Small intestine (tissue), 7 donors: ENCODE measurements around the gene PAPOLB. TPM values are rescaled to one million over a fixed set of nuclear protein-coding genes. Genes with fewer than 3 reads are reported as not detected.

Experiments
- DNase-seq, 2 donors: peaks; one replicate each; pipeline versions ENCODE4 v3.0.0 to v3.0.0-alpha.2; 2013
- FAIRE-seq: peaks from 2 replicates; lab custom pipeline; 2012; peaks lifted over from hg19 to GRCh38; lab: Jason Lieb, UNC
- H3K27ac ChIP-seq, 3 donors: one replicate each; pipeline ENCODE4 v1.5.1; 2013; ENCODE audit warnings: low read length in 2 of 3, mild to moderate bottlenecking in 2 of 3, control low read depth in 1 of 3, inconsistent platforms in 1 of 3, low read depth in 1 of 3, moderate library complexity in 1 of 3
- H3K27me3 ChIP-seq, 3 donors: one replicate each; pipeline ENCODE4 v1.6.1; 2013; ENCODE audit warnings: low read length in 3 of 3, inconsistent platforms in 1 of 3; ENCODE audit not compliant: control insufficient read depth in 3 of 3, insufficient read depth in 3 of 3
- H3K36me3 ChIP-seq, 3 donors: one replicate each; pipeline ENCODE4 v1.6.1; 2013; ENCODE audit warnings: low read length in 3 of 3, inconsistent platforms in 1 of 3, low read depth in 1 of 3, mild to moderate bottlenecking in 1 of 3, moderate library complexity in 1 of 3; ENCODE audit not compliant: control insufficient read depth in 3 of 3, insufficient read depth in 2 of 3
- H3K4me1 ChIP-seq, 3 donors: one replicate each; pipeline ENCODE4 v1.6.1; 2013; ENCODE audit warnings: low read length in 2 of 3, inconsistent platforms in 1 of 3, low read depth in 1 of 3, mild to moderate bottlenecking in 1 of 3, moderate library complexity in 1 of 3; ENCODE audit not compliant: control insufficient read depth in 3 of 3, insufficient read depth in 2 of 3
- H3K4me3 ChIP-seq, 3 donors: one replicate each; pipeline ENCODE4 v1.5.1; 2013; ENCODE audit warnings: low read length in 3 of 3, control low read depth in 1 of 3, inconsistent platforms in 1 of 3, low read depth in 1 of 3, mild to moderate bottlenecking in 1 of 3, moderate library complexity in 1 of 3
- H3K9me3 ChIP-seq, 2 donors: one replicate each; pipeline ENCODE4 v1.6.1; 2013; ENCODE audit warnings: low read depth in 1 of 2, low read length in 1 of 2; ENCODE audit not compliant: control insufficient read depth in 2 of 2, insufficient read depth in 1 of 2
- WGBS, 3 donors: extraction: QIAGEN DNeasy Blood & Tissue Kit; methylation state at CpG; one replicate each; pipeline ENCODE4 v1.1.7; 2013; 5-methylcytosine and 5-hydroxymethylcytosine counted together
- polyA plus RNA-seq, 4 donors: library from polyadenylated mRNA; stranded (reverse) in 3 of 4; unstranded in 1 of 4; fragments of 200-250 nt in 3 of 4; fragments of 120-200 nt in 1 of 4; gene quantifications; one replicate each; pipeline versions ENCODE4 v1.2.1 to v1.2.3, GENCODE V29; 2013
- donor health status: healthy with polysubstance abuse.
- donor health status: control.
- donor health status: control.
- donor health status: Bipolar disorder and iron deficiency.
- donor health status: healthy.

The PAPOLB gene
- polyA plus RNA-seq, 4 donors = 0.03 TPM; not detected in 3

GRCh38 chr7:4809666-4810065 is 52.2 kb downstream of the PAPOLB start:
- FAIRE-seq = no peak
- Histone ChIP-seq H3K9me3 (peaks cover 0 to 5% of the 10 kb centered on the region in 2 donors), H3K36me3 (no peaks in the 10 kb centered on the region), H3K4me1 (no peaks in the 10 kb centered on the region), H3K27me3 (peaks cover 0 to 12% (median 0%) of the 10 kb centered on the region in 3 donors), H3K27ac (no peak overlapping the region), H3K4me3 (no peak overlapping the region)
- DNase-seq = no peak
- WGBS, 3 donors = 83 to 90% (median 86%) methylated on average over 14 of the region's 14 CpGs

GRCh38 chr7:4809091-4809591 is 52.7 kb downstream of the PAPOLB start:
- FAIRE-seq = no peak
- WGBS, 3 donors = 59 to 85% (median 63%) methylated on average over 37 to 38 of the region's 38 CpGs
- Histone ChIP-seq H3K4me1 (no peaks in the 10 kb centered on the region), H3K36me3 (no peaks in the 10 kb centered on the region), H3K9me3 (peaks cover 0 to 5% of the 10 kb centered on the region in 2 donors), H3K27me3 (peaks cover 0 to 12% (median 0%) of the 10 kb centered on the region in 3 donors), H3K27ac (no peak overlapping the region), H3K4me3 (no peak overlapping the region)
- DNase-seq = no peak

- no peaks in the 10 kb centered on the region for H3K36me3 ChIP-seq
- no peaks in the 10 kb centered on the region for H3K4me1 ChIP-seq
- H3K27me3 ChIP-seq = peaks cover 0 to 12% (median 0%) of the 10 kb centered on the region in 3 donors
- WGBS, 3 donors = 77 to 91% (median 85%) methylated on average over 37 of the region's 37 CpGs
- peaks cover 0 to 5% of the 10 kb centered on the region in 2 donors for H3K9me3 ChIP-seq
- DNase-seq = no peak
- no peak for FAIRE-seq
- H3K27ac ChIP-seq = no peak overlapping the region
- no peak overlapping the region for H3K4me3 ChIP-seq
These were observed 53.3 kb downstream of the PAPOLB start for GRCh38 chr7:4808565-4808964.

DNA sequence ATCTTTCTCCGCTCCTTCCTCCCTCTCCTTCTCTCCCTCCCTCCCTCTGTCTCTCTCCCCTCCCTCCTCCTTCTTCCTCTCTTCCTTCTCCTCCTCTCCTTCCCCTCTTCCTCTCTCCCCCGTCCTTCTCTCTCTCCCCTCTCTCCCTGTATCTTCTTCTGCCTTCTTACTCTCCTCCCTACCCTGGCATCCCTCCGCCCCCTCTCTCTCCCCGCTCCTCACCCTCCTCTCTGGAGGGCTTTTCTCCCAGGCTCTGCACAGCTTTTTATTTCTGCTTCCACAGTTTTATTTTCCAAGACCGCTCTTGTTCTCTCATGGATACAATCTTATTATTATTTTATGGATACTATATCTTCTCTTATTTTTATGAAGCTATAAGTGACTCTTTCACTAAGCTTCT is 53.8 kb downstream of the PAPOLB start:
- no peak overlapping the region for H3K4me3 ChIP-seq
- DNase-seq = no peak
- H3K27me3 ChIP-seq = peaks cover 0 to 12% (median 0%) of the 10 kb centered on the region in 3 donors
- no peaks in the 10 kb centered on the region for H3K4me1 ChIP-seq
- H3K36me3 ChIP-seq = no peaks in the 10 kb centered on the region
- WGBS, 3 donors = 53 to 64% (median 62%) methylated on average over 5 of the region's 5 CpGs
- peaks cover 0 to 3% of the 10 kb centered on the region in 2 donors for H3K9me3 ChIP-seq
- no peak overlapping the region for H3K27ac ChIP-seq
- FAIRE-seq = no peak

Other genes with a start within 250 kb of the PAPOLB start
- 10 to 100 TPM in 2 of 4 donors, 1 to 10 TPM in 2; 1.4 to 12.5 (median 6.2) TPM for gene FOXK1, start 179.7 kb downstream of the PAPOLB start, polyA plus RNA-seq
- gene AP5Z1, start 86.4 kb downstream of the PAPOLB start, polyA plus RNA-seq = 100 to 1,000 TPM in 1 of 4 donors, 10 to 100 TPM in 3; 35.8 to 116 (median 64.2) TPM
- 1 to 10 TPM in 2 of 4 donors, under 1 TPM in 1, not detected in 1; 0.18 to 3.2 (median 1.6) TPM for gene RADIL, start 21.7 kb upstream of the PAPOLB start, polyA plus RNA-seq
- under 1 TPM in 1 of 4 donors, not detected in 3; 0.12 TPM for gene MMD2, start 97.2 kb upstream of the PAPOLB start, polyA plus RNA-seq
- gene RBAK, start 183.8 kb upstream of the PAPOLB start, polyA plus RNA-seq = 10 to 100 TPM in 1 of 4 donors, 1 to 10 TPM in 3; 2.2 to 14.1 (median 3.5) TPM